GM21390 (cell line): Measurements from ENCODE around the gene BCAS3.

ENCODE experiments used
- ATAC-seq: cut with Tn5 transposase; IDR thresholded peaks from one replicate; pipeline ENCODE4 v1.9.1; 2021; ENCODE audit not compliant: unreplicated experiment

The BCAS3 gene

DNA sequence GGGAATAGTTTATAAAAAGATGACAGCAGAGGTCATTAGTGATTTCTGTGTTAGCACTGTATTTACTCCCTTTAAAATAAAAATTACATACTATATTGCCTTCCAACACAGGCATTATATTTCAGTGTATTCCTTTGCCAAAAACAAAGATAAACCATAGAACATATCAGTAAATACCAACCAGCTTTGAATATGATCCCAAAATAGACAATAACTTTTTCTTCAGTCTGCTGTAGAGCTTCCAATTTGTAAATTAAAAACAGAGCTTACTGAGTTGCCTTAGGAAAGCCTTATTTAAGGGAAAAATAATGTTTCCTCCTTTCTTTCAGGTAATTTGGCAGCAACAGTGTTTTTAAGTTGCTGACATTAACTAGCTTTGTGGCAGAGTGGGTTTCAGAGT lies 369.9 kb downstream of the BCAS3 start:
- ATAC-seq, result no peak

DNA sequence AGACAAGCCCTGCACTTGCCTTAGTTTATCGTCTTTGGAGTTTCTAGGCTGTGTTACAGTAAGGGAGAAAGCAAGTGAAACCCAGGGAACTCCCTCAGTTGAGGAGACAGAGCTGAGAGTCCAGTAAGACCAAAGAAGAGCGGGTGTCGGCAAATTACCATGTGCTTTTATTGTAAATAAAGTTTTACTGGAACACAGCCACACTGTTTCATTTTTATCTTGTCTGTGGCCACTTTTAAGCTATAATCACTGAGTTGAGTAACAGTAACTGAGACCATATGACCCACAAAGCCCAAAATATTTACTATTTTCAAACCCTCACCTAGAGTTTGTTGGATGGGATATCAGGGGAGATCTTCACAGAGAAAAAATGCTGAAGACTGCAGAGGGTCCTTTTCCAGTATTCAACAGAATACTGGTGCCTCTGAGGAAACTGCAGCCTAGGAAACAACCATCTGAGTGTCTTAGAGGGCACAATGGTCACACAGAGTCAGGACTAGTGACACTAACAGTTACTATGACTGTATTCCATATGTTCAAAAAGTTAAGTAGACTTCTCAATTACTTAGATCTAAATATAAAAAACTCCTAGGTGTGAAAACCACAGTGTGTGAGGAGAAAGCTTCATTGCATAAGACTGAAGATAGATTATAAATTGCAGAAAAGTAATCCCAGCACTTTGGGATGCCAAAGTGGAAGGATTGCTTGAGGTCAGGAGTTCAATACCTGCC lies 370.9 kb downstream of the BCAS3 start:
- ATAC-seq, result no peak

DNA sequence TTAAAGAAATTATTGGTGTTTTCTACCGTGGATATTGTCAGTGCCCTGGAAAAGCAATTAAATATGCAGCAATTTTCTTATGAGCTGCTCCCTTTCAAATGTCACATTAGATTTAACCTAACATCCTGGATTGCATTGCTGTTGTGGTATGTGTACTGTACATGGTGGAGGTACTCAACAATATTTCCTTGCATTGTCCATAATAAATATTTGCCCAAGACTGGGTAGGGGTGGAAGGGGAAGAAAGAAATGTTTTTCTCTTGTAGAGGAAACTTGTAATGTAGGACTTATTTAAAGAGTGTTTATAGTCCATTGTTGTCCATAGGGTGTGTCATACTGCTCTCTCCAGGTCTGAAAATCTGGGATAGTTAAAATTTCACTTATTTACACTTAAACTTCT lies 375.8 kb downstream of the BCAS3 start:
- no peak for ATAC-seq

DNA sequence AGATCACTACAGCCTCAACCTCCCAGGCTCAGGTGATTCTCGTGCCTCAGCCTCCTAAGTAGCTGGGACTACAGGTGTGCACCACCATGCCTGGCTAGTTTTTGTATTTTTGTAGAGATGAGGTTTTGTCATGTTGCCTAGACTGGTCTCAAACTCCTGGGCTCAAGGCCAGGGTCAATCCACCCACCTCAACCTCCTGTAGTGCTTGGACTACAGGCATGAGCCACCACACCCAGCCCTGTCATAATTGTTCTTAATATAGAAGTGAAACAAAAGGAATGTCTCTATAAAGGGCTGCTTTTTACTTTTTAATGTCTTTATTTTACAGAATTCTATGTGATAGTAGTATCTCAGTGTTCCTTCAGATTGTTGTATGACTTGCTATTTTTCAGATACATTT lies 376.8 kb downstream of the BCAS3 start:
- ATAC-seq, result no peak

DNA sequence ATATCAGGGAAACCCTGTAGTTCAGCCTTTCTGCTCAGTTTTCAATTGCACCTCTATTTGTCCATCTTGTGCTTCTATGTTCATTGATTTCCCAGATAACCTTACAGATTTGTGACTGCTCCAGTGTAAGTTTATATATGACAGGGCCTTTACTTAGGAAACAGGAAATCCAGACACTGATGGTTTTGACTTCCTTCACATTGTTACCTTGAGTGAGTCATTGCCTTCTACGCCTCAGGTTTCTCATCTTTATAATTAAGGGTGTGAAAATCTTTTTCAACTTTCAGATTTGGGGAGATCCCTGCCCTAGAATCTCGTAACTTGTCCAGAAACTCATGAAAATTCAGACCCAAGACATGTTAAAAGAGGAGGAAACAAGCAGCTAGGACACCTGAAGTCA lies 379.6 kb downstream of the BCAS3 start:
- ATAC-seq, result no peak

DNA sequence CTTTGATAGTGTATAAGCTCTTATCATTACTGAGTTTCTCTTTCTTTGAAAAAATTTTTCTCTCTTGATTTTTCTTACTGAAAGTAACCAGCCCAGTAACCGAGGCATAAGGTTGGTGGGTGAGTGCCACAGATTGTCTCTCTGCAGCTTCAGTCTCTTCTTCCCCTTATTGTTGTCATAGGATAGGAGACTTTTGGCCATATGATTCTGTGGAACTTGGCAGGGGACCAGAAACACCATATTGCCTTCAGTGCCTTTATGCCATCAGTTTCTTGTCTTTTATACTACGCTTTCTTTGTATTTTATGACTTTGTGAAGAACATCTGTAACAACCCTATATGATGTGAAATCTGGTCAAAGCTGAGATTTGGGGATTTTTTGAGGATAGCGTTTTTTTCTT lies 380.4 kb downstream of the BCAS3 start:
- ATAC-seq, result no peak

DNA sequence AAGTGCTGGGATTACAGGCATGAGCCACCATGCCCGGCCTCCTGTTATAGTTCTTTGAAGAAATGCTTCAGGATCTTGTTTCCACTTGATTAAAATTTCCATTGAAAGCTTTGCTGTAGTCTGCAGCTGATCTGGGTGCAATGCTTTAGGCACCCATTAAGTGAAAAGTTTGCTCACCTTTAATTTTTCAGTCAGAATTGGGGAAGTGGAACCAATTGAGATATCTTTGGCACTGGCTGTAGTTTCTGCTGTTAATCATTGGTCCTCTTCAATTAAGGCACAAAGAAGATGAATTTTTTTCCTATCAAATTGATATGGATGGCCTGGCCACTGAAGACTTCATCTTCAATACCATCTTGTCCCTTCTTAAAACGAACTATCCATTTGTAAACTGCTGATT lies 385.9 kb downstream of the BCAS3 start:
- peak; percentile 50 for ATAC-seq

DNA sequence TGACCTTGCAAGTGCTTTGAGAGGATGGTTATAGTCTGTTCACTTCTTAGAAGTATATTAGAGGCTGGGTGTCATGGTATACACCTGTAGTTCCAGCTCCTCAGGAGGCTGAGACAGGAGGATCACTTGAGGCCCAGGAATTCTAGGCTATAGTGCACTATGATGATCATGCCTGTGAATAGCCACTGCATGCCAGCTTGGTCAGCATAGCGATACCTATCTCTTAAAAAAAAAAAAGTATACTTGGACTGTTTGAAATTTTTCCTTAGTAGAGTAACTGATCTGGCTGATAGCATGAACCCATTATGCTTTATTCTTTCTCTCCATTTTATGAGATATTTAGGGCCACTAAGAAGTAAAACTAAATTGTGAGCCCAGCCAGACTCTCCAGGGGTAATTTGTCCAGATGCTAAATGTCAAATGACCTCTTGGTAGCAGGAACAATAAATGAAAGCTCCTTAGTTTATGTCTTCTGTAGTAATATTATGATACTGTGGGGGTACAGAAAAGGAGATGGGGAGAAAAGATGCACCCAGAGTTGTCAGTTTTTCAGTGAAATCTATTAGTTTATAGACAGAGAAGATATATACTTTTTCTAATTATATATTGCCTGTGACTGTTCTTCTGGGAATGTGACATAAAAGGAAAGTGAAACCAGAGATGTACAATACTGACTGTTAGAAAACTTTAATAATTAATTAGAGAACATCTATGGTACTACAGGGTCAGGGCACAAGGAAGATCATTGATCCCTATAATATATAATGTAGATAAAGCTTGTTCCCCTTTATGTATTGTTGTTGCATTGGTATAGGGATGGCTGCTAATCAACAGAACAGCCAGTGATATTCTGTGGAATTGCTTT lies 386.7 kb downstream of the BCAS3 start:
- peak; percentile 59 for ATAC-seq

DNA sequence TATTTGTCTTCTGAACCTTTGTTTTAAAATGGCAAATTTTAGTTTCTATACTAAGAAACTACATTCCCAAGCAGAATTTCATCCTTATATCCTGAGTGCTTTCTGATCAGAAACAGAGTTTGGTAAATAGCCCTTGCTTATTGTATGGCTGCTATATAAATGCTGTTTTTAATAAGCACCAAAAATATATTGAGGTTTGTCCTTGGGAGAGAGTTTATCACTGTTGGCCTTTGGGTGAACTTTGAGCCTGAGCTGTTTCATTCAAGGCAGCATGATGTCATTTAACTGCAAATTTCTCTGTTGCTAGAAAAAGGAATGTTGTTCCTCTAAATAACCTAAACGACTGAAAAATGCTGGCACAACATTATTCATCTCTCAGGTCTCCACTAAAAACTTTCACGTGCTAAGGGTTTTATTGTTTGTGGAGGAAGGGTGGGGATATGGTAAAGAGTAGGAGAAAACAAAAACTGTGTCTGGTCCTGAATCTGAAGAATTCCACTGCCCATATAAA lies 387.7 kb downstream of the BCAS3 start:
- ATAC-seq, result no peak

DNA sequence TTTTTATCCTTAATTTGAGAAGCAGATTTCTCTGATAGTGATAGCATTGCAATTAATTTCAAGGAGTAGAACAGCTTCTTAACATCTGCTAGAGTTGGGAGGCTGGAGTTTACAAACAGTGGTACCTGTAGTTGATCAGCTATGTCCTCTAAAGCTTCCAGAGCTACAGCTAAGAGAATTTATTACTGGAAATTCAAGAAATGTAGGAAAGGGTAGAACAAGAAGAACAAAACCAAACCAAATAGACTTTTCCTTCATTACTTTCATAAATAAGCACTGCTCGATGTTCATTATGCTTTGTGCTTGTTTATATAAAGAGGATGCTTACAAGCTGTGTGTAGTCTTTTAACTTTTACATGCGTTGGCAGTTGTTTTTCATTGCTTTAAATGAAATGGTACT lies 388.4 kb downstream of the BCAS3 start:
- no peak for ATAC-seq

DNA sequence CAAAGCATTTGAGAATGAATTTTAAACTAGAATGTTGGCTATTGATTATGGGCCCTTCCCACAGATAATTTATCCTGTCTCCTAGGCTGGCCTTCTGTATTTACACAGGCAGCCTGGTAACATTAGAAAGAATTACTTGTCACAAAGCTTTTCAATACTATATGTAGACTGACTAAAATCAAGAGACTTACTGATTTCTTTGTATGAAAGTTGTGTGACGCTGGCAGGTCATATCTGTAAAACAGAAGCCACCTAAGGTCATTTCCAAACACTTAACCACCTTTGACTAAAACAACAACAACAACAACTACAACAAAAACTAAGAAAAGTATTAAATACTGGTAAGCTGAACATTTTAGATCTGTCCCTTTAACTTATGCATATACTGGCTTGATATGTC lies 393.0 kb downstream of the BCAS3 start:
- ATAC-seq, result no peak

DNA sequence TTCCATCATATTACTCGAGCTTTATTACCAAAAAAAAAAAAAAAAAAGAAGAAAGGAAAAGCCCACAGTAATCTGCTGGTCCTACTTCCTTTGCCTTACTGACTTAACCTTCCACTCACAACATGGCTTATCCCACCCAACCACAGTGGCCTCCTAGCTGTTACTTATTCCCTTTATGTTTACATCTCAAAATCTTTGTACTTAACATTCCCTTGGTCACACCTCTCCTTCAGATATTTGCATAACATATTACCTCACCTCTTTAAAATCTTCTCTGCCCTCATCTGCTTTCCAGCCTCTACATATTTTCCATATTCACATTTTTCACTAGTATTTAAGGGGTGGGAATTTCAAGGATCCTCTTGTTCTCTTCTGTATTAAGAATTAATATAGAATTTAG lies 395.0 kb downstream of the BCAS3 start:
- ATAC-seq, result no peak

DNA sequence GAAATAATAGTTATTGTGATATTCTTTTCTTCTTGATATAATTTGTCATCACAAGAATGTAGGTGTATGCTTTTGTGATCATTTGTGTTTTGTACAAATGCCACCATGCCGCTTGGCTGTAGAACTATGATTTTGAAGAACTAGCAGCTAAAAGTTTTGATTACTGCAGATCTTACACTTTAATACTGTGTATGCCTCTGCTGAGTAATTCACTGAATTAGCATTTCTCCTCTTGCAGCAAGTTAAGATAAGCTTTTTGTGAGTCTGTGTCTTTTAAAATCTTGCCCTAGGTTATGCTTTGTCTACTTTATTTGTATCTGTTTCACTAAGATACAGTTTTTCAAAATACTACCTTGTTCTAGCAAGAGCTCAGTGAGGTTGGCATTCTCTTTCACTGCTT lies 395.5 kb downstream of the BCAS3 start:
- ATAC-seq, result no peak

DNA sequence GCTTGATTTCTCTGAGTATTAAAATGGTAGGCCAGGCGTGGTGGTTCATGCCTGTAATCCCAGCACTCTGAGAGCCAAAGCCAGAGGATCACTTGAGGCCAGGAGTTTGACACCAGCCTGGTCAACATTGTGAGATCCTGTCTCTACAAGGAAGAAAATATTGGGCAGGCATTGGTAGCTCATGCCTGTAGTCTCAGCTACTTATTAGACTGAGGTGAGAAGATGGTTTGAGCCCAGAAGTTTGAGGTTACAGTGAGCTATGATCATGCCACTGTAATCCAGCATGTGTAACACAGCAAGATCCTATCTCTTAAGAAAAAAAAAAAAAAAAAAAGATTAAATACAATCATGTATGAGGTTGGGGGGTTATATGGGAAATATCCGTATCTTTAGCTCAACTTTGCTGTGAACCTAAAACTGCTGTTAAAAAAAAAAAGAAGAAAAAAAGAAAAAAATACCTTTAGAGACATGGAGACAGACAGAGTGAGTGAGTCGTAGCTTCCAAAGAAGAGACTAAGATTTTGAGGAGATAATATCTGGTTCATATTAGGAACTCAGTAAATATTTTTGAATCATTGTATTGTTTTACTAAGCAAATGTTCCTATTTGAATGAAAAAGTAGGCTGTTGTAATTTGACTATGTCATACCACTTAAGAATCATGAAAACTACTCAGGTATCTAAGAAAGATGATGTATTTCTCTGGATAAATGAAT lies 396.3 kb downstream of the BCAS3 start:
- no peak for ATAC-seq

DNA sequence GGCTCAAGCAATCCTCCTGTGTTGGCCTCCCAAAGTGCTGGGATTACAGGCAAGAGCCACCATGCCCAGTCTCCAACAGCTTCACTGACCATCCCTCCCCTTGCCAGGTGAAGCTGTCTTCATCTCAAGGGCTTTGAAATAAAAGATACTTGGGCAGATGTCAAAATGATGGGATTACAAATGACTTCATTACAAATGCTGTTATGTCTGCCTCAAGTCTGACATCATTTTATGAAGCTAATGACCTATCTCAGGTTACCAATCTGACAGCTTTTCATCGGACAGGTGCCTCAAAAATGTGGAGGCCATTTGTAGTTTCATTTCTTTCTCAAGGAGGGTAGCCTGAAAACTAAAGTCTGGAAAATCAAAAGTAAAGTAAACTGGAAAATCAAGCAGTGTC lies 398.3 kb downstream of the BCAS3 start:
- no peak for ATAC-seq

DNA sequence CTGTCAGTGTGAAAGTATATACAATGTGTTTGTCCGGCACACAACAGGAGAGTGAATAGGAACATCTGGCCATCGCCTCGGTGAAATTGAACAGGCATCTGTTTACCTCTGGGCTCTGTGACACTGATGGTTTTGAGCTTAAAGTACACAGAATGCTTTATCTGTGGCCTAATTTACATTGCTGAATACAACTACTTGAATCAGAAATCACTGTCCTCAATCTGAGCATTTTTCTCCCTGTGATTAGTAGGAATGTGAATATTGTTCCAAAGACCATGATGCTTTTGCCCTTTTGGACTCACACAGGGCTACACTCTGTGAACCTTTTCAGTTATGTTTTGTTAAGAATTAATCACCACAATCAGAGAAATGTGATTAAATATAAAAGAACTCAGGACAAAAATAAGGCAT lies 399.0 kb downstream of the BCAS3 start:
- no peak for ATAC-seq

DNA sequence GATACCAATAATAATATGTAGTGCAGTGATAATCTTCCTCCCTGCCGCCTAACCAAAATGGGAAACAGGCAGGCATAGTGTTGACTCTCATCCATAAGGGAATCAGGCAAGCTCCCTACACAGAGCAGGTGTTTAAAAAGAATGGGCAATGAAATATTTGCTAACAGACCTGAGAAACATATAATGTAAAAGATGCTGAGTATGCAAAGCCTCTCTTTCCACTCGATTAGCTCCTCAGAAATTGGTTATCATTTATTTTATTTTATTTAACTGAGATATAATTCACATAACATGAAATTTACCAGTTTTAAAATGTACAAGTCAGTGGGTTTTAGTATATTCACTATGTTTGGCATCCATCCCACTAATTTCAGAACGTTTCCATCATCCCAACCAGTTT lies 404.3 kb downstream of the BCAS3 start:
- no peak for ATAC-seq

DNA sequence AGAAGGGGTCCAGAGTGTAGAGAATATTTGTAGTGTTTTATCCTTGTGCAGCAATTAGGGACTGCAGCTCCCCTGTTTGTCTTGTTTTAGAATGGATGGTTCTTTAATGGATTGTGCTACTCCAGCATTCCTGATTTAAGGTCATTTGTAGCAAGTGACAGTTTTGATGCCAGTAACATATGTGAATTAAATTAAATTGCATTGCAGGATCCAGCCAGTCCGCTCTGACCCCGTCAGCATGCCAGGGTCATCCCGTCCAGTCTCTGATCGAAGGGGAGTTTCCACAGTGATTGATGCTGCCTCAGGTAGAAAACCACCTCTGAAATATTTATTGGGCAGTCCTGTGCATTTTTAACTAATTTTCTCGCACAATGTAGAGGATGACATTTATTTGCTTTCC lies 406.6 kb downstream of the BCAS3 start:
- ATAC-seq, result no peak

DNA sequence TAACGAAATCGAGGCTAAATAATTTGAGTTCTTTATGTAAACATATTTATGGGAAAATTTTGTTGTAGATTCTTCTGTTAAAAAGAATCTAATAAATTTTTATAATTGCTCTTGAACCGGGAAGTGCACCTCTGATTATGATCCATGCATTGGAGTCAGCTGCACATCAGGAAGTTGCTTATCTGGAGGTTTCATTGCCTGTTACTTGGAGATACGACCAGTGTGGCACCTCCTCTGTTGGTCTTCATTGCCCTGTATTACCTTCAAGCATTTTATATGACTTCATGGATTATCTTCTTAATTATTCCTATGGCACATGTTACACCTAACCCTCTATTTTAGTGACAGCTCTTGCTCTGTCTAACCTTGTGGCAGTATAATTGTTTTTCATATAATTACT lies 409.4 kb downstream of the BCAS3 start:
- no peak for ATAC-seq

DNA sequence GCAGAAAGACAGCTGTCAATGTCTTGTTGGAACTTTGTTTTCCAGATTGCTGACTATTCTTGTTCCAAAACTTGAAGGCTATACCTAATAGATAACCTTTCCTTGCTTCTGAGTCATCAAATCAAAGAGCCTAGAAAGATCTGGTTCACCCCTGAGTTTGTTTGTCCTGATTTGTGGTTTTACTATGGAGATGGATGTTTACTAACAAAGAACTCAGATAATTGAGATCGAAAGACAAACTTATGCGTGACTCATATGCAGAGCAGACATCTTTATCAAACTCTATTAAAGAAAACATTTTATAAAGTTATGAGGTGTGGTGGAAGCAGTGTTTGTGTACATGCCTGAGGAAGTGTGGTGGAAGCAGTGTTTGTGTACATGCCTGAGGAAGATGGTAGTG lies 410.9 kb downstream of the BCAS3 start:
- no peak for ATAC-seq

DNA sequence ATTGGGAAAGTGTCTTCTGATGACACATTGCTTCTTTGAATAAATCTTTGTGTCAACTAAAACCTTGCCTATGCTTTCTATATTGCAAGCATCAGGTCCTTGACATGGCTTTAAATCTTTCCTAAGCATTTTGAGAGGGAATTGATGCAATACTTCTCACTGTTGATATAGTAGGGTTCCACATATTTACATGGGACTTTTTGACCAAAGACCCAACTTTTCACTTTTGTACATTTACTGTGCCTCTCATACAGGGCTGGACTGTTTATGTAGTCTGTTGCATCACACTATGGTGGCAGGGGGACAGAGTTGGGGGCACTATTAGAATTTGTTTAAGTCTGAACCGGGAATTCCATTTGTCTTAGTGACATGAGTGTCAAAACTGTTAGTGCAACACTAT lies 413.4 kb downstream of the BCAS3 start:
- no peak for ATAC-seq

DNA sequence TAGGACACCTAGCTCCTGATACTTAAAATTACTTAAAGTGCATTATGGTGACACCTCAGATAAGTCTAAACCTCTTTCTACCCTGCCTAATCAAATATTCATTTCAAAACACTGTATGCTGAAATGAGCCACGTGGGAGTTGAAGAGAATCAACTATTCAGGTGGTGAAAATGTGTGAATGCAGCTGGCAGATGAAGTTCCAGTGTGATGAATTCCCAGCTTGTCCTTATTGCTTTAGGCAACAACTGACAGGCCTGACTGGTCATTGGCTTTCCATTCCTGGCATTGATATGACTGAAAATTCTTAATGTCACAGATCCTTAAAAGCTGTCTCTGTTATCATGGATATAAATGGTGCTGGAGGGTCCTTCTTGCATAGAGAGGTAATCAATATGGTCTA lies 420.1 kb downstream of the BCAS3 start:
- ATAC-seq, result no peak
